ENCODE results near the gene TBC1D8.
"Not testable (repeated sequence)": the region's sequence is repeated elsewhere in the genome, so short reads cannot be mapped to it uniquely, and the experiment has no call there.

Gene TBC1D8

GRCh38 chr2:101151146-101151858 is at the start of gene TBC1D8:
Gene TBC1D8 (minus strand): TSS chr2:101151382. CDS start chr2:101151253, 129 bp downstream.
- peak; percentile 51 to 58 for DNase-seq

- DNase-seq: no peak
These were observed 49.5 kb upstream of the TBC1D8 start for GRCh38 chr2:101200676-101201075.

- DNase-seq: no peak
These were observed 48.1 kb upstream of the TBC1D8 start for GRCh38 chr2:101199251-101199791.

- no peak for DNase-seq
These were observed 46.6 kb upstream of the TBC1D8 start for GRCh38 chr2:101197814-101198213.

DNA sequence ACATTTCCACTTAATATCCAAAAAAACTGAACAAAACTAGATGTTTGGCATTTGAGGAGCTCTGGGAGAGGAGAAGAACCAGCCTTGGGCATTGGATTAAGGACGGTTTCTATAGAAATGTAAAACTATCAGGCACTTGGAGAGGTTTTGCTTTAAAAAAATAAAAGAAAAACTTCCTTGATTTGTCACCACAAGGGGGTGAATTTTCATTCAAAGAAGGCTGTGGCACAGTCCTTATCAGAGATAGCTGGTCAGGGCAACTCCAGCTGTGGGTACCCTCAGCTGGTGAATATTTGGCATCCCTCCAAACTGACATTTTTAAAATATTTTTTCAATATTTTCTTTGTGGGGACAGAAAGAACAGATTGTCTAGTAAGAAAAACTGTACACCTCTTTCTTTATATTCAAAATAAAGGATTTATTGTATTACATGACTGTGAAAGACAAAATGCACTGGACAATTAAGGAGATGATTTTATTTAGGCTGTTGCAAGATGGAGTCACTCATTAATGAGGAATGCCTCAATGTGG is 46.1 kb upstream of the TBC1D8 start:
- DNase-seq: peak; percentile 2 to 27

GRCh38 chr2:101195871-101196661 is 44.9 kb upstream of the TBC1D8 start:
- no peak for DNase-seq

DNA sequence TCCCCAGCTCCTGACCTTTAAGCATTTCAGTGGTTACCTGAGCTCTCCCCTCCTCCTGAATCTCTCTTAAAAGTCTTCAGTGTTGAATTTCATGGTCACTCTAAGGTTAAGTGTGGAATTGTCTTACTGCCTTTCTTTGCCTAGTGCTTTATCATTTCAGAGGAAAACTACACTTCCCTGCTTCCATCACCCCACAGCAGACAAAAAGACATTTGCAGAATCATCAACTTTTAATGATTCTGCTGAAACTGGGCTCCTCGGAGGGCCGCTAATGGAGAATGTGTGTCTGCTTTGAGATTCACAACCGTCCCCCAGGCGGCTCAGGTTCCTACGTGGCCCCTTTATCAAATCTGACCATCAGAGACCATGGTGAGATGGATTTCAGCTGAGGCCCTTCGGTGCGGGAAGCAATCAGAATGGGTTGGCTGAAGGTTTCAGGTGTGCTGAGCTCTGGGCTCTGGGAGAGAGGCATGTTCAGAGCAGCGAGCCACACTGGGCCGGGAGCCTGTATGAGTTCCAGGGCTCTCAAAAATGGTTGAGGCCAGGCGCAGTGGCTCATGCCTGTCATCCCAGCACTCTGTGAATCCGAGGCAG is 41.9 kb upstream of the TBC1D8 start:
- DNase-seq: no peak

DNA sequence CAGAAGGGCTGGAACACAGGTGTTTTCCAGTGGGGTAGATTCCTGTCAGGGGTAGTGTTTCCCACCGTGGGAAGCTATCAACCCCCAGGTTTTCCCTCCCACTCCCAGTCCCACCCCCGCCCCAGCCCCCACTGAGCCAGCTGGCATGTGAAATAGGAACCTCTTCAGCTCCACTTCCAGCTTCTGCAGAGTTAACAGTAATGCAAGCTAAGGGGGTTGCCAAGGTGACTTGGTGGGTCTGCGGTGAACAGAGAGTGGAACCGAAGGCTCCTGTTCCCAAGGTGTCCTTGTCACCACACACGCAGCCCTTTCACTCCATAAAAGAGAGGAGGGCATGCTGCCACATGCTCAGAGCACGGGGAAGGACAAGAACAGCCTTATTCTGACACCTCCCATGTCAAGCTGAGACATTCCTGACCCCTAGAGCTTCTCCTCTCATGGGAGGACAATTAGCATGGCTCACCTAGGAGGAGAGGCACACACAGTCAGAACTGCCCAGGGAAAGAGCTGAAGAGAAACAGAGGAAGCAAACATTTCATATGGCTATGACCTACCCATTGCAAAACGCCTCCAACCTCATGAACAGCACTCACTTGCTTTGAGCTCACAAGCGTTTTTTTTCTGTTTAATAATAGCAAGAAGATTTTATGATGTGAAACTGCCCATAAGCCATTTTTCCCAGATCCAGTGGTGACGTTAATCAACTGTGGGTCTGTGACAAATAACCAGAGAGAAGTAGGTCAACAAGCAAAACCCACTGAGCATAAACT is 39.8 kb upstream of the TBC1D8 start:
- DNase-seq: peak in 1 of 2 experiments; percentile 23

GRCh38 chr2:101188683-101189405 is 37.7 kb upstream of the TBC1D8 start:
- DNase-seq: no peak

DNA sequence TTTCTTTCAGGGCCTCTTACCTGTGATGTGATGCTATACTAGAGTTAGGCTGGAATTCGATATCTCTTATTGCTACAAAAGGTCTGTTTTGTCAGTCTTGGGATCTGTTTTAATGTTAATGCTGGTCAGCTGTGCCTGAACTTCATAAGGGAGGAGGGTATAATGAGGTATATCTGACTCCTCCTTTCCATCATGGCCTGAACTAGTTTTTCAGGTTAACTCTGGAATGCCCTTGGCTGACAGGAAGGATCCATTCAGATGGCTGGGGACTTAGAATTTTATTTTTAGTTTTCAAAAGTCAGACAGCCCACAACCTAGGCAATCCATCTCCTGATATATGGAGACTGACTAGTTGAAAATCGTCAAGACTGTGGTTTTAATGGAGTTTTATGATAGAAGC is 35.9 kb upstream of the TBC1D8 start:
- no peak for DNase-seq

GRCh38 chr2:101185656-101186055 is 34.5 kb upstream of the TBC1D8 start:
- DNase-seq: no peak

GRCh38 chr2:101185085-101185484 is 33.9 kb upstream of the TBC1D8 start:
- DNase-seq: no peak

GRCh38 chr2:101179982-101180381 is 28.8 kb upstream of the TBC1D8 start:
- peak; percentile 24 to 37 for DNase-seq

DNA sequence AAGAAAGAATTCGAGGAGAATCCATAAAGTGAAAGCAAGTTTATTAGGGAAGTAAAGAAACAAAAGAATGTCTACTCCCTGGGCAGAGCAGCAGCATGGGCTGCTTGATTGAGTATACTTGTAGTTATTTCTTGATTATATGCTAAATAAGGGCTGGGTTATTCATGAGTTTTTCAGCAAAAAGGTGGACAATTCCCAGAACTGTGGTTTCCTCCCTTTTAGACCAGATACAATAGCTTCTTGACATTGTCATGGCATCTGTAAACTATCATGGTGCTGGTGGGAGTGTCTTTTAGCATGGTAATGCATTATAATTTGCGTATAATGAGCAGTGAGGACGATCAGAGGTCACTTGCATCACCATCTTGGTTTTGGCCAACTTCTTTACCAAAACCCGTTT is 25.6 kb upstream of the TBC1D8 start:
- no peak for DNase-seq

DNA sequence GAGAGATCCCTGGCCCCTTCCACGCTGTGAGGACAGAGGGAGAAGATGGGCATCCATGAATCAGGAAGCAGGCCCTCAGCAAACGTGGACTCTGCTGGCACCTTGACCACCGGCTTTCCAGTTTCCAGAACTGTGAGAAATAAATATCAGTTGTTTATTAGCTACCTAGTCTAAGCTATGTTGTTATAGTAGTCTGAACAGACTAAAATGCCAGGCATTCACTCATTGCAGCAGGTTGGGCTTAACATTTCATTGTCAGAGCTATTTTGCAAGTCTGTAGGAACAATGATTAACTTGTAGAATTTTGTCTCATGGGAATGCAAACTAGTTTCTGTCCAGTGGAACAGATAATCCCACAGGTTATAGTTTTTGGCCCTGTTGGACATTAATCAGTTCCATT is 24.8 kb upstream of the TBC1D8 start:
- no peak for DNase-seq

GRCh38 chr2:101173707-101174295 is 22.6 kb upstream of the TBC1D8 start:
- DNase-seq: no peak

GRCh38 chr2:101169822-101170221 is 18.6 kb upstream of the TBC1D8 start:
- DNase-seq: not testable (repeated sequence)

GRCh38 chr2:101168706-101169105 is 17.5 kb upstream of the TBC1D8 start:
- no peak for DNase-seq

DNA sequence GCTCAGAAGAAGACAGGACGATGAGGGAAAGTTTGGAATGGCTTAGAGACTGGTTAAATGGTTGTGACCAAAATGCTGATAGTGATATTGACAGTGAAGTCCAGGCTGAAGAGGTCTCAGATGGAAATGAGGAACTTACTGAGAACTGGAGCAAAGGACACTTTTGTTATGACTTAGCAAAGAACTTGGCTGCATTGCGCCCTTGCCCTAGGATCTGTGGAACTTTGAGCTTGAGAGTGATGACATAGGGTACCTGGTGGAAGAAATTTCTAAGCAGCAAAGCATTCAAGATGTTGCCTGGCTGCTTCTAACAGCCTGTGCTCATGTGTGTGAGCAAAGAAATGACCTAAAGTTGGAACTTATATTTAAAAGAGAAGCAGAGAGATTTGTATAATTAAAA is 16.4 kb upstream of the TBC1D8 start:
- peak; percentile 7 to 30 for DNase-seq

DNA sequence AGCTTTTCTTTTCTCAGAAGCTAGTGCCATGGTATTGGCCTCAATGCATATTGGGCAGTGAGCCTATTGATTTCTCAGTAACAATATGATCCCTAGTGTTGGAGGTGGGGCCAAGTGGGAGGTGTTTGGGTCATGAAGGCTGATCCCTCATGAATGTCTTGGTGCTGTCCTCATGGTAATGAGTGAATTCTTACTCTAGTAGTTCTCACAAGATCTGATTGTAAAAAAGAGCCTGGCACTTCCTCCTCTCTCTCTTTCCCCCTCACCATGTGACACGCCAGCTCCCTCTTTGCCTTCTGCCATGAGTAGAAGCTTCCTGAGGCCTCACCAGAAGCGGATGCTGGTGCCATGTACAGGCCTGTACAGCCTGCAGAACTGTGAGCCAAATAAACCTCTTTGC is 12.8 kb upstream of the TBC1D8 start:
- DNase-seq: no peak

DNA sequence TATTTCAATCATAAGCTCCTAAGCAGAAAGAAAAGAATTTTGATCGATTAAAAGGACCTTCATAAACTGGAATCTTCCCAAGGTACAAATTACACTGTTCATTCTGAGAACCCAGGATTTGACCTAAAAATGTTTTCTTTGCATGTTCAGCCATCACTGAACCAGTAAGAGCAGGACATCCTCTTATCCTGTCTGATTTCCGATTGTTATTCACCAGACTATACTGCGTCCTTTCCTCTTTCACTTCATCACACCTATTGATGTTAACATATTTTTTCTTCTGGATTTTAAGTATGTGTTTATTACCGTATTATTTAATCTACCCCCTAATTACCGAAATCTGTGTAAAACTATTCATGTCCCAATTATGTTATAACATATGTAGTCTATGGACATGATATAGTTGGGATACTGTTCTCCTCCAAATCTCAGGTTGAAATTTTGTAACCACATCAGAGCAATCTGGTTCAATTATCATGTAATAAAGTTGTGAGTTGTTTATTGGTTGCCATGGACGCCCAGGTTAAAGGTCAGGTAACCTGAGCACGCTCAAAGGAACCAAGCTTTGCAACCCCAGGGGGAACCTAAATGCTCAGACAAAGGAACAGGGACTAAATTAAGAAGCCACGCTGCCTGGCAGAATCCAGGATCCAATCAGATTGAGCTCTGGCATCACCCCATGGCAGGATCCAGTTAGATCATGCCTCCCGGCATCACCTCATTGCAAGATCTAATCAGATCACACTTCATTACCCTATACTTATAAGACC is 11.6 kb upstream of the TBC1D8 start:
- no peak for DNase-seq

Measured in Kasumi-1 (cell line).